Thoracic aorta (tissue), 2 donors: ENCODE results near the gene ACE. TPM values are rescaled to one million over a fixed set of nuclear protein-coding genes. Genes with fewer than 3 reads are reported as not detected.

Source experiments
- ATAC-seq: fragments of 150-250 bp; one replicate; pipeline ENCODE4 v1.8.0; 2017; ENCODE audit warnings: low read depth; ENCODE audit not compliant: insufficient number of reproducible peaks, low FRiP score
- DNase-seq: peaks from one replicate; pipeline ENCODE4 v3.0.0-alpha.2; 2020; ENCODE audit warnings: low spot score
- H3K27ac ChIP-seq, 2 donors: fragments of 200-600 bp; sonication (generic); 1 replicate in 1 of 2; 2 replicates in 1 of 2; pipeline ENCODE4 v1.5.1; 2016; ENCODE audit warnings: mild to moderate bottlenecking in 2 of 2, moderate library complexity in 2 of 2
- H3K27me3 ChIP-seq: fragments of 200-600 bp; sonication (generic); replicated peaks from 2 replicates; pipeline ENCODE4 v1.6.0; 2016; ENCODE audit warnings: mild to moderate bottlenecking; ENCODE audit not compliant: insufficient read depth
- H3K36me3 ChIP-seq: fragments of 200-600 bp; sonication (generic); one replicate; pipeline ENCODE4 v1.5.1; 2016
- H3K4me1 ChIP-seq, 2 donors: fragments of 200-600 bp; sonication (generic); 1 replicate in 1 of 2; 2 replicates in 1 of 2; pipeline versions ENCODE4 v1.5.1 to v1.6.0; 2016; ENCODE audit warnings: low read depth in 2 of 2, mild to moderate bottlenecking in 1 of 2; ENCODE audit not compliant: control insufficient read depth in 1 of 2
- H3K4me3 ChIP-seq: fragments of 200-600 bp; sonication (generic); 2 replicates; pipeline ENCODE4 v1.5.1; 2016; ENCODE audit warnings: mild to moderate bottlenecking
- H3K9me3 ChIP-seq: fragments of 200-600 bp; sonication (generic); 2 replicates; pipeline ENCODE4 v1.5.1; 2016
- total RNA-seq, 2 donors: library from RNA; depleted of rRNA; stranded (reverse); fragments of >200 nt; gene quantifications; one replicate each; pipeline versions ENCODE4 v1.1.0 to v1.2.3, GENCODE V29; 2016
- TF ChIP-seq, protein P1 (sequence below): fragments of 200-600 bp; sonication (generic); IDR thresholded peaks from one replicate; pipeline ENCODE4 v1.5.1; 2019; ENCODE audit warnings: antibody characterized with exemption

Gene ACE
- total RNA-seq, 2 donors from 2014 or later: 5.4 to 16.5 TPM

DNA sequence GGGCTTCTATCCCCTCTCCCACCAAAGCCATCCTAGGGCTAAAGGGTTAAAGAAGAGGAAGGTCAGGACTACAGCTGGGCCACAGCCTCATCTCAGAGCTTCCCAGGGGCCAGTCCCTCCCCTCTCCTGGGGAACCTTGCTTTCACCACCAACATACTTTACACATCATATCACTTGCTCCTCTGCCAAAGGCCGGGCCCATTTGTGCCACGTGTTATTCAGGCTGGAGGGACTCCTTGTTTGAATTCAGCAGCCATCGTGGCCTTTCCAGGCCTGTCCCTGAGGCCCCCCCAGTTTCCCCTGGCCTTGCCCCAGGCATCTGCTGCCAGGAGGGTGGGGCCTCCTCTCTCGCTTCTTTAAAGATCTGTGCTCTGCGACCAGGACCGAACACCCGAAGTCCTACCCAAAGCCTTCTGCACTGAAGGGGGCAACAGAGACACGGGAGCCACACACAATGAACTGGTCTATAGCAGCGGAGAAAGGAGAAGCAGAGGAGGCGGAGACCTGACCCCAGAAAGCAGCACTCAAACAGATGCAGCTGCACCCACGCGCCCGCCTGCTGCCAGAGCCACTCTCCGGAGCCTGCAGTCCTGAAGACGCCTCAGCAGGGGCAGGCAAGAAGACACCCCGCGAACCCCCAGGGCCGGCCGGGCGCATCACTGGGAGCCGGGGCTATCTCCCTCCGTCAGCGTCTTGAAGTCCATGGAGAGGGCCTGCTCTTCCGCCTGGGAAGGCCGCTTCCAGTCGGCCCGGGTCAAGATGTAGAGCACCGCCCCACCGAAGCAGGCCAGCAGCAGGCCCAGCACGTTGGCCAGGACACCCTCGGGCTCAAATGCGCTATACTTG is 42.9 kb upstream of the ACE start:
- peak overlapping the region; percentile 38 for H3K27ac ChIP-seq
- peaks cover 27 to 40% of the 10 kb centered on the region in 2 donors for H3K4me1 ChIP-seq
- TF ChIP-seq, protein P1, sequence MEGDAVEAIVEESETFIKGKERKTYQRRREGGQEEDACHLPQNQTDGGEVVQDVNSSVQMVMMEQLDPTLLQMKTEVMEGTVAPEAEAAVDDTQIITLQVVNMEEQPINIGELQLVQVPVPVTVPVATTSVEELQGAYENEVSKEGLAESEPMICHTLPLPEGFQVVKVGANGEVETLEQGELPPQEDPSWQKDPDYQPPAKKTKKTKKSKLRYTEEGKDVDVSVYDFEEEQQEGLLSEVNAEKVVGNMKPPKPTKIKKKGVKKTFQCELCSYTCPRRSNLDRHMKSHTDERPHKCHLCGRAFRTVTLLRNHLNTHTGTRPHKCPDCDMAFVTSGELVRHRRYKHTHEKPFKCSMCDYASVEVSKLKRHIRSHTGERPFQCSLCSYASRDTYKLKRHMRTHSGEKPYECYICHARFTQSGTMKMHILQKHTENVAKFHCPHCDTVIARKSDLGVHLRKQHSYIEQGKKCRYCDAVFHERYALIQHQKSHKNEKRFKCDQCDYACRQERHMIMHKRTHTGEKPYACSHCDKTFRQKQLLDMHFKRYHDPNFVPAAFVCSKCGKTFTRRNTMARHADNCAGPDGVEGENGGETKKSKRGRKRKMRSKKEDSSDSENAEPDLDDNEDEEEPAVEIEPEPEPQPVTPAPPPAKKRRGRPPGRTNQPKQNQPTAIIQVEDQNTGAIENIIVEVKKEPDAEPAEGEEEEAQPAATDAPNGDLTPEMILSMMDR: no peak
- peak; percentile 70 for DNase-seq
- peak overlapping the region; percentile 7 for H3K4me3 ChIP-seq
- no peaks in the 10 kb centered on the region for H3K27me3 ChIP-seq
- ATAC-seq: no peak
- no peaks in the 10 kb centered on the region for H3K9me3 ChIP-seq
- H3K36me3 ChIP-seq: no peaks in the 10 kb centered on the region

DNA sequence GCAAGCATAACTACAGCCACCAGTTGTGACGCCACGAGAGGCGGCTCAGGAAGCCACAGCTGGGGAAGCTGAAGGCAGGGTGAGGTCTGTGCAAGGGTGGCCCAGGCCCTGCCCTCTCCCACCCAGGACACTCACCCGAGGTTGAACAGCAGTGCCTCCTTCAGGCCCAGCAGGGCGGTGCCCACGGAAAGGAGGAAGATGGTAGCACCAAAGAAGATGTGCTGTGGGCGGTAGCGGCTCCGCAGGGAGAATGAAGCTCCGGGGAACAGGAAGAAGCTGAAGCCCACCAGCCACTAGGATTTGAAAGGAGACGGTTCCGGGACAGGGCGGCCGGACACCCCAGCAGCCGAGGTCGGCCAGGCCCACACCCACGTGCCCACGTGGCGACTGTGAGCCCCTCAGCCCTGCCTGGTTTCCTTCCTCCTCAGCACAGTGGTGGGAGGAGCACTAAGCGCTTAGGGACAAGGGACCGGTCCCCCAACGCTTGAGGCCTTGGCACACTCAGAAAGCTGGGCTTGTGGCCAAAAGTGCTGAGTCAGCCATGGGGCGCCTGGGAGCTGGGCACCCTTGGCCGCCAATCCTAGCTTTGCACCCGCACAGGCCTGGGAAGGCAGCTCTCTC is 41.8 kb upstream of the ACE start:
- DNase-seq (peak; percentile 45), ATAC-seq (peak; percentile 34)
- H3K9me3 ChIP-seq: no peaks in the 10 kb centered on the region
- TF ChIP-seq, protein P1: no peak
- H3K4me1 ChIP-seq: peaks cover 27 to 40% of the 10 kb centered on the region in 2 donors
- H3K36me3 ChIP-seq: no peaks in the 10 kb centered on the region
- H3K27me3 ChIP-seq: no peaks in the 10 kb centered on the region
- no peak overlapping the region for H3K27ac ChIP-seq
- peak overlapping the region; percentile 48 for H3K4me3 ChIP-seq

DNA sequence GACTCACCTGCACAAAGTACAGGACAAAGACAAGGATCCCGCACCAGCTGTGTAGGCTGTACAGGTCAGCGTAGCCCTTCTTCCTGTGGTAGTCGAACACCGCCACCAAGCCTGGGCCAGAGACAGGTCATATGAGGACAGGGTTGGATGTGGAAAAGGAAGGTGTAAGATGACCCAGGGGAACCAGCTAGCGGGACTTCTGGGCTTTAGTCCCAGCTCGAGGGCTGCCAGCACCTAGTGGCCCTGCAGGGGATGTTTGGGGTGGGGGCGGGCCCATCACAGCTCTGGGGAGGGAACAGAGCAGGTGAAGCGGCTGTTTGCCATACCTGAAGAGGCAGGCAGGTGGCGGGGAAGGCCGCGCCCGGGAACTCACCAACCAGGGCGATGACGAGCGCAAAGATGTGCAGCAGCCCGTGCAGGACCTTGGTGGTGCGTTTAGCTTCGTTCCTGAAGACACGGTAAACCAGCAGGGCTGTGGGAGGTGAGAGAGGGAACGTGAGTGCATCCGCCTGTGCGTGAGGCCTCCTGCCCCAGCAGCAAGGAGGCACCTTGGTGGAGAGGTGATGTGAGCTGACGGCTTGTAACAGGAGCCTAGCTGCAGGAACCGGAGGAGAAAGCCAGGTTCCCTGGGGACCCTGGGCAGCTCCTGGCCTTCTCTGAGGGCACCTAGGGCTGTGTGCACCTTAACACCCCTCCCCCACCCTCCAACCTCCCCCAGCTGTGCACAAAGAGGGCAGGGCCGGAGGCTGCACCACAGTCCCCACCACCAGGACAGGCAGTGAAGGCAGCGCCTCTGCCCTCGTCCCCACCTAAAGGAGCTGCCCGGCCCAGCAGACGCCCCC is 41.0 kb upstream of the ACE start:
- no peaks in the 10 kb centered on the region for H3K36me3 ChIP-seq
- TF ChIP-seq, protein P1: no peak
- no peak overlapping the region for H3K27ac ChIP-seq
- ATAC-seq (no peak), DNase-seq (no peak)
- peaks cover 27 to 40% of the 10 kb centered on the region in 2 donors for H3K4me1 ChIP-seq
- H3K27me3 ChIP-seq: no peaks in the 10 kb centered on the region
- no peaks in the 10 kb centered on the region for H3K9me3 ChIP-seq
- H3K4me3 ChIP-seq: peak overlapping the region; percentile 48

DNA sequence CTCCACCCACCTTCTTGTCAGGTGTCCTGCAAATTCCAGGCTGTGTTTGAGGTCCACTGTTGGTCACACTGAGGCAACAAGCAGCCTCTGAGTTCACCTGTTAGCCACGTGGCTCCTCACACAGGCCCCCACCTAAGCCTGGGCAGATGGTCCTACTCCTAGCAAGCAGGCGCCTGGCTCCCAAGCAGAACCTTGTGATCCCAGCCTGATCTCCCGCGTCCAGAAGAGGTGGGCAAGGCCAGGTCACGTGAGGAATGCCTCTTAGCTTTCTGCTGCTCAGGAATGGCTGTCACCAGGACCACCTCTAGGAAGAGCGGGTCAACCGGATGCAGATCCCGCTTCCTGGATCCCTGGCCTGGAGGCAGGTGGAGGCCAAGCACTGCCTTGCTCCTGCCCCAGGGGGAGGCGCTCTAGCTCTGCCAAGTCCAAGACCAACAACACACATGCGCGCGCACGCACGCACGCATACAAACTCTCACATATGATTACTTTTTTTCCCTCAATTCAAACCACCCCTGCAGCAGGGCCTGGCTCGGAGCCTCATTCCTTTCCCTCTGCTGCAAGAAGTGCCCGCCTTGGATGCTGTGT is 40.2 kb upstream of the ACE start:
- Histone ChIP-seq H3K4me1 (peaks cover 27 to 40% of the 10 kb centered on the region in 2 donors), H3K27ac (no peak overlapping the region), H3K36me3 (no peaks in the 10 kb centered on the region), H3K4me3 (no peak overlapping the region), H3K27me3 (no peaks in the 10 kb centered on the region), H3K9me3 (no peaks in the 10 kb centered on the region)
- no peak for ATAC-seq
- TF ChIP-seq, protein P1: no peak
- DNase-seq: no peak
